SW 1271 (cell line): ENCODE data around the gene CACNA2D2.

ENCODE experiments used
- DNase-seq, 2 experiments: peaks; one replicate each; lab custom pipeline; 2025; lab: John Stamatoyannopoulos, UW

CACNA2D2 gene

GRCh38 chr3:50464569-50464968 is 38.9 kb downstream of the CACNA2D2 start:
- DNase-seq: no peak

- DNase-seq: no peak
These were observed 43.6 kb downstream of the CACNA2D2 start for GRCh38 chr3:50459785-50460184.

GRCh38 chr3:50457988-50458387 is 45.4 kb downstream of the CACNA2D2 start:
- DNase-seq: no peak

GRCh38 chr3:50455161-50456018 is 48.0 kb downstream of the CACNA2D2 start:
- DNase-seq: no peak

GRCh38 chr3:50454481-50455070 is 48.9 kb downstream of the CACNA2D2 start:
- DNase-seq: no peak

- DNase-seq: no peak
These were observed 49.5 kb downstream of the CACNA2D2 start for GRCh38 chr3:50453907-50454306.

GRCh38 chr3:50450209-50450921 is 53.1 kb downstream of the CACNA2D2 start:
- no peak for DNase-seq

GRCh38 chr3:50448752-50449539 is 54.5 kb downstream of the CACNA2D2 start:
- DNase-seq: no peak

GRCh38 chr3:50447290-50447840 is 56.1 kb downstream of the CACNA2D2 start:
- no peak for DNase-seq

GRCh38 chr3:50445919-50446318 is 57.5 kb downstream of the CACNA2D2 start:
- DNase-seq: no peak

- no peak for DNase-seq
These were observed 58.7 kb downstream of the CACNA2D2 start for GRCh38 chr3:50444782-50445181.

- no peak for DNase-seq
These were observed 59.2 kb downstream of the CACNA2D2 start for GRCh38 chr3:50444213-50444612.

- DNase-seq: no peak
These were observed 60.4 kb downstream of the CACNA2D2 start for GRCh38 chr3:50442945-50443579.

- DNase-seq: no peak
These were observed 61.8 kb downstream of the CACNA2D2 start for GRCh38 chr3:50441424-50442217.

GRCh38 chr3:50436114-50436674 is 67.2 kb downstream of the CACNA2D2 start:
- DNase-seq: no peak

GRCh38 chr3:50435371-50436113 is 67.9 kb downstream of the CACNA2D2 start:
- DNase-seq: no peak

GRCh38 chr3:50433954-50434353 is 69.5 kb downstream of the CACNA2D2 start:
- DNase-seq: no peak

GRCh38 chr3:50430950-50431435 is 72.4 kb downstream of the CACNA2D2 start:
- DNase-seq: no peak

- no peak for DNase-seq
These were observed 73.2 kb downstream of the CACNA2D2 start for GRCh38 chr3:50430191-50430590.
